Hypothalamus (tissue), 51 donors: ENCODE results near the gene RNF213.
"Not testable (repeated sequence)": the region's sequence is repeated elsewhere in the genome, so short reads cannot be mapped to it uniquely, and the experiment has no call there.

Experiments
- DNase-seq, 51 donors: peaks; one replicate each; lab custom pipeline; 2025; lab: John Stamatoyannopoulos, UW

The RNF213 gene

GRCh38 chr17:80382956-80383355, 122.3 kb downstream of the RNF213 start:
- no peak for DNase-seq

- DNase-seq, result no peak
These were observed 123.7 kb downstream of the RNF213 start for GRCh38 chr17:80384078-80384960.

GRCh38 chr17:80385046-80385445, 124.4 kb downstream of the RNF213 start:
- no peak for DNase-seq

- no peak for DNase-seq
These were observed 125.7 kb downstream of the RNF213 start for GRCh38 chr17:80386341-80386740.

- DNase-seq, result no peak
These were observed 126.4 kb downstream of the RNF213 start for GRCh38 chr17:80387071-80387470.

GRCh38 chr17:80388175-80388574, 127.5 kb downstream of the RNF213 start:
- DNase-seq, result no peak

- DNase-seq, result no peak
These were observed 127.9 kb downstream of the RNF213 start for GRCh38 chr17:80388601-80389000.

- no peak for DNase-seq
These were observed 128.7 kb downstream of the RNF213 start for GRCh38 chr17:80389011-80389995.

- DNase-seq, result no peak
These were observed 132.7 kb downstream of the RNF213 start for GRCh38 chr17:80393241-80393890.

- no peak for DNase-seq
These were observed 133.3 kb downstream of the RNF213 start for GRCh38 chr17:80393961-80394360.

- no peak for DNase-seq
These were observed 134.1 kb downstream of the RNF213 start for GRCh38 chr17:80394629-80395216.

GRCh38 chr17:80395402-80396151, 134.9 kb downstream of the RNF213 start:
- no peak for DNase-seq

- no peak for DNase-seq
These were observed 135.7 kb downstream of the RNF213 start for GRCh38 chr17:80396157-80397033.

- no peak for DNase-seq
These were observed 136.4 kb downstream of the RNF213 start for GRCh38 chr17:80397034-80397387.

GRCh38 chr17:80397686-80398085, 137.0 kb downstream of the RNF213 start:
- DNase-seq, result no peak

- DNase-seq, result not testable (repeated sequence)
These were observed 140.4 kb downstream of the RNF213 start for GRCh38 chr17:80401086-80401485.

- not testable (repeated sequence) for DNase-seq
These were observed 141.4 kb downstream of the RNF213 start for GRCh38 chr17:80402102-80402501.

GRCh38 chr17:80402959-80403358, 142.3 kb downstream of the RNF213 start:
- no peak for DNase-seq

GRCh38 chr17:80406146-80406545, 145.5 kb downstream of the RNF213 start:
- DNase-seq, result no peak
